H9 (cell line): ENCODE results near the gene SLC4A7. TPM values are rescaled to one million over a fixed set of nuclear protein-coding genes. Genes with fewer than 3 reads are reported as not detected.
"Not testable (repeated sequence)": the region's sequence is repeated elsewhere in the genome, so short reads cannot be mapped to it uniquely, and the experiment has no call there.

Source experiments
- DNase-seq: peaks from one replicate; pipeline ENCODE4 v3.0.0-alpha.2; 2017
- H2AFZ ChIP-seq: one replicate; pipeline ENCODE4 v1.6.1; 2013; ENCODE audit warnings: mild to moderate bottlenecking, low read length, control low read depth, moderate library complexity
- H2AK5ac ChIP-seq: 2 replicates; pipeline ENCODE4 v1.6.1; 2013; ENCODE audit warnings: low read length, control low read depth, mixed read lengths; ENCODE audit not compliant: insufficient read length
- H2BK120ac ChIP-seq: one replicate; pipeline ENCODE4 v1.6.1; 2013; ENCODE audit warnings: low read depth, mild to moderate bottlenecking, low read length, control low read depth, inconsistent platforms; ENCODE audit not compliant: poor library complexity, severe bottlenecking
- H2BK12ac ChIP-seq: 2 replicates; pipeline ENCODE4 v1.6.1; 2013; ENCODE audit warnings: low read length, control low read depth, mixed read lengths, low read depth; ENCODE audit not compliant: insufficient read length
- H2BK15ac ChIP-seq: 2 replicates; pipeline ENCODE4 v1.6.1; 2013; ENCODE audit warnings: low read depth, low read length, control low read depth
- H2BK20ac ChIP-seq: one replicate; pipeline ENCODE4 v1.6.1; 2013; ENCODE audit warnings: low read depth, mild to moderate bottlenecking, low read length, control low read depth, inconsistent platforms; ENCODE audit not compliant: poor library complexity, severe bottlenecking
- H2BK5ac ChIP-seq: 2 replicates; pipeline ENCODE4 v1.6.1; 2013; ENCODE audit warnings: low read length, control low read depth, mixed read lengths; ENCODE audit not compliant: insufficient read length
- H3K14ac ChIP-seq: 2 replicates; pipeline ENCODE4 v1.6.1; 2013; ENCODE audit warnings: low read length, control low read depth; ENCODE audit not compliant: insufficient read depth
- H3K18ac ChIP-seq: 2 replicates; pipeline ENCODE4 v1.6.1; 2013; ENCODE audit warnings: low read depth, mild to moderate bottlenecking, mixed read lengths, low read length, control low read depth; ENCODE audit not compliant: insufficient read length
- H3K23ac ChIP-seq: 2 replicates; pipeline ENCODE4 v1.6.1; 2013; ENCODE audit warnings: low read length, control low read depth, mixed read lengths, low read depth; ENCODE audit not compliant: insufficient read length
- H3K23me2 ChIP-seq: 2 replicates; pipeline ENCODE4 v1.6.1; 2013; ENCODE audit warnings: low read depth, mild to moderate bottlenecking, mixed read lengths, low read length, control low read depth; ENCODE audit not compliant: insufficient read length, poor library complexity, severe bottlenecking
- H3K27ac ChIP-seq: 2 replicates; pipeline ENCODE4 v1.5.1; 2013; ENCODE audit warnings: low read length, control low read depth, mixed read lengths, low read depth; ENCODE audit not compliant: insufficient read length
- H3K27me3 ChIP-seq: 2 replicates; pipeline ENCODE4 v1.6.1; 2013; ENCODE audit warnings: low read length, control low read depth, inconsistent platforms; ENCODE audit not compliant: insufficient read depth
- H3K4ac ChIP-seq: 2 replicates; pipeline ENCODE4 v1.6.1; 2013; ENCODE audit warnings: low read depth, mild to moderate bottlenecking, control low read depth, inconsistent platforms, low read length, moderate library complexity
- H3K4me1 ChIP-seq: 2 replicates; pipeline ENCODE4 v1.6.1; 2013; ENCODE audit warnings: low read length, control low read depth, inconsistent platforms; ENCODE audit not compliant: insufficient read depth
- H3K4me2 ChIP-seq: 2 replicates; pipeline ENCODE4 v1.6.1; 2013; ENCODE audit warnings: low read length, control low read depth, mixed read lengths; ENCODE audit not compliant: insufficient read length, insufficient read depth
- H3K56ac ChIP-seq: 2 replicates; pipeline ENCODE4 v1.6.1; 2013; ENCODE audit warnings: low read depth, mild to moderate bottlenecking, mixed read lengths, low read length, control low read depth; ENCODE audit not compliant: insufficient read length
- H3K79me1 ChIP-seq: 2 replicates; pipeline ENCODE4 v1.6.1; 2013; ENCODE audit warnings: low read depth, mild to moderate bottlenecking, moderate library complexity, low read length, control low read depth, inconsistent platforms; ENCODE audit not compliant: insufficient read depth, poor library complexity, severe bottlenecking
- H3K79me2 ChIP-seq: 2 replicates; pipeline ENCODE4 v1.6.1; 2013; ENCODE audit warnings: low read length, control low read depth, inconsistent platforms; ENCODE audit not compliant: insufficient read depth
- H3K9ac ChIP-seq: 2 replicates; pipeline ENCODE4 v1.6.1; 2013; ENCODE audit warnings: low read length, control low read depth, mixed read lengths; ENCODE audit not compliant: insufficient read length; ENCODE audit errors: extremely low read depth
- H3K9me3 ChIP-seq: one replicate; pipeline ENCODE4 v1.6.1; 2013; ENCODE audit warnings: low read depth, low read length, inconsistent platforms; ENCODE audit not compliant: control insufficient read depth
- H3T11ph ChIP-seq: one replicate; pipeline ENCODE4 v1.6.1; 2013; ENCODE audit warnings: mild to moderate bottlenecking, low read length, control low read depth, inconsistent platforms
- H4K20me1 ChIP-seq: one replicate; pipeline ENCODE4 v1.6.1; 2013; ENCODE audit not compliant: control insufficient read depth, insufficient read length, insufficient read depth
- H4K5ac ChIP-seq: 2 replicates; pipeline ENCODE4 v1.6.1; 2013; ENCODE audit warnings: low read depth, mild to moderate bottlenecking, mixed read lengths, low read length, control low read depth; ENCODE audit not compliant: insufficient read length
- H4K8ac ChIP-seq: replicated peaks from 2 replicates; pipeline ENCODE4 v1.6.1; 2013; ENCODE audit warnings: low read length, control low read depth, mixed read lengths, low read depth; ENCODE audit not compliant: insufficient read length
- H4K91ac ChIP-seq: 2 replicates; pipeline ENCODE4 v1.6.1; 2013; ENCODE audit warnings: low read depth, mild to moderate bottlenecking, moderate library complexity, mixed read lengths, low read length, control low read depth; ENCODE audit not compliant: insufficient read length
- H3K27ac Mint-ChIP-seq, 3 experiments: 2 replicates in 2 of 3; 3 replicates in 1 of 3; pipeline ENCODE4 v1.8.0; 2020 to 2021; ENCODE audit warnings: mixed read lengths in 3 of 3, mild to moderate bottlenecking in 1 of 3, moderate library complexity in 1 of 3
- H3K27me3 Mint-ChIP-seq: 2 replicates; pipeline ENCODE4 v1.8.0; 2021; ENCODE audit warnings: low read depth, mild to moderate bottlenecking, moderate library complexity, mixed read lengths
- H3K36me3 Mint-ChIP-seq, 3 experiments: 2 replicates in 2 of 3; 3 replicates in 1 of 3; pipeline ENCODE4 v1.8.0; 2020 to 2021; ENCODE audit warnings: low read depth in 3 of 3, mixed read lengths in 3 of 3; ENCODE audit not compliant: insufficient read depth in 1 of 3
- H3K4me1 Mint-ChIP-seq, 2 experiments: 2 replicates each; pipeline ENCODE4 v1.8.0; 2020; ENCODE audit warnings: mixed read lengths in 2 of 2
- H3K4me3 Mint-ChIP-seq, 2 experiments: 2 replicates in 1 of 2; 3 replicates in 1 of 2; pipeline ENCODE4 v1.8.0; 2020 to 2021; ENCODE audit warnings: mild to moderate bottlenecking in 2 of 2, mixed read lengths in 2 of 2, moderate library complexity in 1 of 2
- H3K9me3 Mint-ChIP-seq, 2 experiments: 2 replicates in 1 of 2; 3 replicates in 1 of 2; pipeline ENCODE4 v1.8.0; 2020; ENCODE audit warnings: mild to moderate bottlenecking in 2 of 2, mixed read lengths in 2 of 2, moderate library complexity in 1 of 2
- WGBS: extraction: QIAGEN DNeasy Blood & Tissue Kit; methylation state at CpG from one replicate; pipeline ENCODE4 v1.1.7; 2013; ENCODE audit warnings: missing lambda C conversion rate, low lambda C conversion rate, mixed read lengths; ENCODE audit not compliant: insufficient read length; ENCODE audit errors: extremely low coverage; 5-methylcytosine and 5-hydroxymethylcytosine counted together
- total RNA-seq: library from RNA; stranded (reverse); gene quantifications from 2 replicates; pipeline ENCODE4 v1.2.1, GENCODE V29; 2021
- TF ChIP-seq, protein P1 (sequence below): fragments of 200-600 bp; sonication (generic); conservative IDR thresholded peaks from 3 replicates; pipeline ENCODE4 v1.8.0; 2021; ENCODE audit warnings: antibody characterized with exemption, mild to moderate bottlenecking

The SLC4A7 gene
- total RNA-seq, 1 experiment from 2014 or later, result 46.1 TPM

GRCh38 chr3:27425896-27426565 lies 58.2 kb downstream of the SLC4A7 start:
- H2BK20ac ChIP-seq, result no peak overlapping the region
- no CpG with 5 or more reads among the region's 8 CpGs for WGBS

DNA sequence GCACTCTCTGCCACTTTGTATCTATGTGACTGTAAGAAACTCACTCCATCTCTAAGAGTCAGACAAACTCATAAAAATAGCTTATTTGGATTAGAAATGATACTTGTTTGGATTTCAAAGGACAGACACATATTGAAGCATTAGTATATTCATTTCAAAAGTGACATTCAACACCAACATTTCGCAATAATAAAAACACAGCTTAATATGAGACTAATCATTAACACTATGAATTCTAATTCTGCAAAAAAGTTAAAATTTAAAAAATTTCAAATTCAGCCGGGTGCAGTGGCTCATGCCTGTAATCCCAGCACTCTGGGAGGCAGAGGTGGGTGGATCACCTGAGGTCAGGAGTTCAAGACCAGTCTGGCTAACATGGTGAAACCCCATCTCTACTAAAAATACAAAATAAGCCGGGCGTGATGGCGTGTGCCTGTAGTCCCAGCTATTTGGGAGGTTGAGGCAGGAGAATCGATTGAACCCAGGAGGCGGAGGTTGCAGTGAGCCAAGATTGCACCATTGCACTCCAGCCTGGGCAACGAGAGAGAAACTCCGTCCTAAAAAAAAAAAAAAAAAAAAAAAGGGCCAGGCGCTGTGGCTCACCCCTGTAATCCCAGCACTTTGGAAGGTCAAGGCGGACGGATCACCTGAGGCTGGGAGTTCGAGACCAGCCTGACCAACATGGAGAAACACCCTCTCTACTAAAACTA lies 59.2 kb downstream of the SLC4A7 start:
- not testable (repeated sequence) for H3K79me2 ChIP-seq

More at GRCh38 chr3:27425896-27426565, 58.2 kb downstream of the SLC4A7 start:
- H3K79me2 ChIP-seq, result no peaks in the 10 kb centered on the region
- peaks cover 25 to 53% (median 40%) of the 10 kb centered on the region in 3 experiments; a peak in 6 of 7 replicates for H3K36me3 Mint-ChIP-seq
- H3K27me3 ChIP-seq, result no peaks in the 10 kb centered on the region
- H3K4me1 ChIP-seq, result no peaks in the 10 kb centered on the region
- no peaks in the 10 kb centered on the region for H3K27me3 Mint-ChIP-seq
- H2AFZ ChIP-seq, result no peak overlapping the region
- H3K4me2 ChIP-seq, result no peak overlapping the region
- no peaks in the 10 kb centered on the region for H3K9me3 ChIP-seq
- H4K20me1 ChIP-seq, result no peaks in the 10 kb centered on the region
- H3K4me1 Mint-ChIP-seq, result no peaks in the 10 kb centered on the region
- no peak overlapping the region for H4K5ac ChIP-seq
- H4K91ac ChIP-seq, result no peak overlapping the region
- H2BK15ac ChIP-seq, result no peak overlapping the region
- no peak overlapping the region for H3K27ac ChIP-seq
- no peaks in the 10 kb centered on the region for H3K23me2 ChIP-seq
- no peaks in the 10 kb centered on the region for H3K79me1 ChIP-seq
- no peak overlapping the region for H3K4ac ChIP-seq
- no peak overlapping the region for H3K56ac ChIP-seq
- no peak overlapping the region for H3K14ac ChIP-seq
- H2BK5ac ChIP-seq, result no peak overlapping the region
- no peak overlapping the region for H3K18ac ChIP-seq
- no peak overlapping the region for H3K23ac ChIP-seq
- TF ChIP-seq, protein P1, sequence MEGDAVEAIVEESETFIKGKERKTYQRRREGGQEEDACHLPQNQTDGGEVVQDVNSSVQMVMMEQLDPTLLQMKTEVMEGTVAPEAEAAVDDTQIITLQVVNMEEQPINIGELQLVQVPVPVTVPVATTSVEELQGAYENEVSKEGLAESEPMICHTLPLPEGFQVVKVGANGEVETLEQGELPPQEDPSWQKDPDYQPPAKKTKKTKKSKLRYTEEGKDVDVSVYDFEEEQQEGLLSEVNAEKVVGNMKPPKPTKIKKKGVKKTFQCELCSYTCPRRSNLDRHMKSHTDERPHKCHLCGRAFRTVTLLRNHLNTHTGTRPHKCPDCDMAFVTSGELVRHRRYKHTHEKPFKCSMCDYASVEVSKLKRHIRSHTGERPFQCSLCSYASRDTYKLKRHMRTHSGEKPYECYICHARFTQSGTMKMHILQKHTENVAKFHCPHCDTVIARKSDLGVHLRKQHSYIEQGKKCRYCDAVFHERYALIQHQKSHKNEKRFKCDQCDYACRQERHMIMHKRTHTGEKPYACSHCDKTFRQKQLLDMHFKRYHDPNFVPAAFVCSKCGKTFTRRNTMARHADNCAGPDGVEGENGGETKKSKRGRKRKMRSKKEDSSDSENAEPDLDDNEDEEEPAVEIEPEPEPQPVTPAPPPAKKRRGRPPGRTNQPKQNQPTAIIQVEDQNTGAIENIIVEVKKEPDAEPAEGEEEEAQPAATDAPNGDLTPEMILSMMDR, result no peak
- H2BK120ac ChIP-seq, result no peak overlapping the region
- no peaks in the 10 kb centered on the region for H3K9me3 Mint-ChIP-seq
- no peak for DNase-seq
- no peak overlapping the region for H3K9ac ChIP-seq
- H3K27ac Mint-ChIP-seq, result peak overlapping the region in 1 of 3 experiments; percentile 78; a peak in 2 of 7 replicates
- H3K4me3 Mint-ChIP-seq, result no peak overlapping the region
- H3T11ph ChIP-seq, result no peak overlapping the region
- no peak overlapping the region for H4K8ac ChIP-seq
- H2BK12ac ChIP-seq, result no peak overlapping the region
- H2AK5ac ChIP-seq, result no peak overlapping the region

More for the DNA sequence above, 59.2 kb downstream of the SLC4A7 start:
- not testable (repeated sequence) for H3K9me3 Mint-ChIP-seq, H2BK120ac ChIP-seq, H2BK12ac ChIP-seq, H2BK5ac ChIP-seq, H3K4me3 Mint-ChIP-seq, H3K23ac ChIP-seq, H3K4me1 Mint-ChIP-seq, H3K18ac ChIP-seq, H3K4ac ChIP-seq, H2BK15ac ChIP-seq, H4K5ac ChIP-seq, H3K27me3 Mint-ChIP-seq, H2AK5ac ChIP-seq, H3K4me1 ChIP-seq, H2AFZ ChIP-seq, H4K8ac ChIP-seq, DNase-seq, H3K23me2 ChIP-seq, H3K27me3 ChIP-seq, H3K27ac ChIP-seq, H3K79me1 ChIP-seq, H2BK20ac ChIP-seq, H3K9ac ChIP-seq, H3K9me3 ChIP-seq, H3K4me2 ChIP-seq, H4K20me1 ChIP-seq, H3T11ph ChIP-seq, H3K56ac ChIP-seq, H4K91ac ChIP-seq, H3K14ac ChIP-seq, H3K27ac Mint-ChIP-seq
- WGBS, result no CpG with 5 or more reads among the region's 13 CpGs
- peaks cover 29 to 54% (median 41%) of the 10 kb centered on the region in 3 experiments for H3K36me3 Mint-ChIP-seq
